GM18508 (cell line): ENCODE measurements around the gene GAL3ST1.
"Not testable (repeated sequence)": the region's sequence is repeated elsewhere in the genome, so short reads cannot be mapped to it uniquely, and the experiment has no call there.

Source experiments
- ATAC-seq: cut with Tn5 transposase; IDR thresholded peaks from one replicate; pipeline ENCODE4 v1.9.1; 2021; ENCODE audit warnings: moderate number of reproducible peaks; ENCODE audit not compliant: insufficient read depth, unreplicated experiment

Gene GAL3ST1

GRCh38 chr22:30598986-30599385 is 24.5 kb upstream of the GAL3ST1 start:
- ATAC-seq = no peak

- no peak for ATAC-seq
Measured at GRCh38 chr22:30596886-30597285, 22.4 kb upstream of the GAL3ST1 start.

- ATAC-seq = no peak
Measured at GRCh38 chr22:30596199-30596598, 21.7 kb upstream of the GAL3ST1 start.

GRCh38 chr22:30592360-30592713 is 17.9 kb upstream of the GAL3ST1 start:
- ATAC-seq = not testable (repeated sequence)

GRCh38 chr22:30591588-30592359 is 17.3 kb upstream of the GAL3ST1 start, which contains the start of gene PES1:
Gene PES1, minus strand, starts transcription at chr22:30591910. Its CDS starts 77 bp downstream, at chr22:30591833.
- ATAC-seq = peak; percentile 85

GRCh38 chr22:30591191-30591587 is 16.7 kb upstream of the GAL3ST1 start:
- ATAC-seq = no peak

- ATAC-seq = no peak
Measured at GRCh38 chr22:30586414-30586813, 11.9 kb upstream of the GAL3ST1 start.

- no peak for ATAC-seq
Measured at GRCh38 chr22:30584441-30584840, 10.0 kb upstream of the GAL3ST1 start.

GRCh38 chr22:30582788-30583545 is 8.5 kb upstream of the GAL3ST1 start:
- ATAC-seq = no peak

- no peak for ATAC-seq
Measured at GRCh38 chr22:30582051-30582450, 7.6 kb upstream of the GAL3ST1 start.

- ATAC-seq = no peak
Measured at GRCh38 chr22:30580896-30581295, 6.4 kb upstream of the GAL3ST1 start.

GRCh38 chr22:30578481-30578880 is 4.0 kb upstream of the GAL3ST1 start:
- ATAC-seq = no peak

- ATAC-seq = no peak
Measured at GRCh38 chr22:30575859-30576258, 1.4 kb upstream of the GAL3ST1 start.

- no peak for ATAC-seq
Measured at GRCh38 chr22:30574997-30575671, 669 bp upstream of the GAL3ST1 start.

GRCh38 chr22:30573594-30574094 is 821 bp downstream of the GAL3ST1 start:
- ATAC-seq = no peak

GRCh38 chr22:30572840-30573593 is 1.4 kb downstream of the GAL3ST1 start:
- no peak for ATAC-seq

GRCh38 chr22:30572210-30572609 is 2.3 kb downstream of the GAL3ST1 start:
- no peak for ATAC-seq

- ATAC-seq = no peak
Measured at GRCh38 chr22:30569674-30570202, 4.7 kb downstream of the GAL3ST1 start.

GRCh38 chr22:30568137-30568805 is 6.2 kb downstream of the GAL3ST1 start:
- ATAC-seq = no peak
